Peyer's patch (tissue), 4 donors: ENCODE data around the gene GNAI1.

Experiments used
- POLR2A ChIP-seq, 2 donors: fragments of 450-650 bp; IDR thresholded peaks; one replicate each; pipeline ENCODE4 v1.5.1; 2017; ENCODE audit warnings: antibody characterized with exemption in 2 of 2, mild to moderate bottlenecking in 2 of 2, moderate library complexity in 2 of 2
- TF ChIP-seq, protein P1 (sequence below), 6 experiments: fragments of 450-650 bp in 4 of 6; fragments of 200-600 bp in 2 of 6; sonication (generic) in 1 of 6; IDR thresholded peaks; one replicate each; pipeline ENCODE4 v1.5.1; 2017 to 2019; ENCODE audit warnings: antibody characterized with exemption in 6 of 6, mild to moderate bottlenecking in 3 of 6, moderate library complexity in 1 of 6

- TF ChIP-seq, protein P1, sequence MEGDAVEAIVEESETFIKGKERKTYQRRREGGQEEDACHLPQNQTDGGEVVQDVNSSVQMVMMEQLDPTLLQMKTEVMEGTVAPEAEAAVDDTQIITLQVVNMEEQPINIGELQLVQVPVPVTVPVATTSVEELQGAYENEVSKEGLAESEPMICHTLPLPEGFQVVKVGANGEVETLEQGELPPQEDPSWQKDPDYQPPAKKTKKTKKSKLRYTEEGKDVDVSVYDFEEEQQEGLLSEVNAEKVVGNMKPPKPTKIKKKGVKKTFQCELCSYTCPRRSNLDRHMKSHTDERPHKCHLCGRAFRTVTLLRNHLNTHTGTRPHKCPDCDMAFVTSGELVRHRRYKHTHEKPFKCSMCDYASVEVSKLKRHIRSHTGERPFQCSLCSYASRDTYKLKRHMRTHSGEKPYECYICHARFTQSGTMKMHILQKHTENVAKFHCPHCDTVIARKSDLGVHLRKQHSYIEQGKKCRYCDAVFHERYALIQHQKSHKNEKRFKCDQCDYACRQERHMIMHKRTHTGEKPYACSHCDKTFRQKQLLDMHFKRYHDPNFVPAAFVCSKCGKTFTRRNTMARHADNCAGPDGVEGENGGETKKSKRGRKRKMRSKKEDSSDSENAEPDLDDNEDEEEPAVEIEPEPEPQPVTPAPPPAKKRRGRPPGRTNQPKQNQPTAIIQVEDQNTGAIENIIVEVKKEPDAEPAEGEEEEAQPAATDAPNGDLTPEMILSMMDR (IDR thresholded peaks at IDR 0.05) = no peak
- TF ChIP-seq POLR2A (IDR thresholded peaks at IDR 0.05) = no peak
Observed at GRCh38 chr7:80235334-80235733, 100.7 kb downstream of the GNAI1 start.
